ENCODE data around the gene AMN. TPM values are rescaled to one million over a fixed set of nuclear protein-coding genes. Genes with fewer than 3 reads are reported as not detected.

AMN gene
- polyA plus RNA-seq, 1 of the 3 experiments (the other 2 are of a cell fraction): 0.03 TPM

GRCh38 chr14:102928412-102929240, 6.2 kb downstream of the AMN start:
- Histone ChIP-seq H3K4me2 (no peak overlapping the region), H3K36me3 (replicated peaks in 1 of 2; ENCODE audit: control insufficient read depth in 1 of 2, insufficient read depth in 2 of 2, low read length in 1 of 2) (peaks cover 7 to 16% of the 10 kb centered on the region in 2 experiments), H4K20me1 (ENCODE audit: insufficient read depth) (peaks cover 6% of the 10 kb centered on the region; the same call in 1 of the 2 replicates), H2AFZ (ENCODE audit: low read depth) (no peak overlapping the region), H3K79me2 (ENCODE audit: insufficient read depth) (no peaks in the 10 kb centered on the region), H3F3A (replicated peaks; ENCODE audit: insufficient read depth) (no peaks in the 10 kb centered on the region), H3K27me3 (ENCODE audit: insufficient read depth) (peaks cover 5% of the 10 kb centered on the region; the same call in 1 of the 2 replicates), H3K4me3 (ENCODE audit: low read depth in 2 of 2, low read length in 1 of 2) (no peak overlapping the region), H3K9ac (no peak overlapping the region), H3K4me1 (ENCODE audit: control insufficient read depth in 1 of 2, insufficient read depth in 2 of 2, low read depth in 1 of 2, low read length in 1 of 2) (peaks cover 0 to 8% of the 10 kb centered on the region in 2 experiments; a peak in 1 of 4 replicates), H3K9me3 (no peaks in the 10 kb centered on the region), H3K9me2 (no peaks in the 10 kb centered on the region), H3K27ac (ENCODE audit: low read depth in 2 of 2, low read length in 1 of 2) (no peak overlapping the region)
- POLR2A ChIA-PET: no interaction called here
- TF ChIP-seq SIN3A (IDR thresholded peaks at IDR 0.05; ENCODE audit: borderline replicate concordance, low read depth, low read length) (no peak), FOXM1 (IDR thresholded peaks at IDR 0.05; ENCODE audit: low read depth) (no peak), JUND (IDR thresholded peaks at IDR 0.05) (no peak), RXRA (IDR thresholded peaks at IDR 0.05; ENCODE audit: borderline replicate concordance, low read depth) (no peak), TAF1 (IDR thresholded peaks at IDR 0.05; ENCODE audit: borderline replicate concordance, low read depth, low read length) (no peak), PBX3 (IDR thresholded peaks at IDR 0.05) (no peak)
- CTCF ChIA-PET: interaction anchor here (0.6 kb wide), 1 partner anchor 268 kb away, joined by 3 read pairs; no protein-coding TSS in a partner anchor
- no peak for DNase-seq
- WGBS (ENCODE audit: low lambda C conversion rate): 74% methylated on average over 75 of the region's 94 CpGs

GRCh38 chr14:102929241-102930137, 7.0 kb downstream of the AMN start:
- H3K36me3 ChIP-seq (replicated peaks in 1 of 2; ENCODE audit: control insufficient read depth in 1 of 2, insufficient read depth in 2 of 2, low read length in 1 of 2): peaks cover 9 to 19% of the 10 kb centered on the region in 2 experiments
- H3K4me3 ChIP-seq (ENCODE audit: low read depth in 2 of 2, low read length in 1 of 2): no peak overlapping the region; a peak in 1 of 4 replicates
- H3F3A ChIP-seq (replicated peaks; ENCODE audit: insufficient read depth): no peaks in the 10 kb centered on the region
- peaks cover 5% of the 10 kb centered on the region; the same call in 1 of the 2 replicates for H3K27me3 ChIP-seq (ENCODE audit: insufficient read depth)
- no peaks in the 10 kb centered on the region for H3K9me3 ChIP-seq
- H3K9me2 ChIP-seq: no peaks in the 10 kb centered on the region
- H3K79me2 ChIP-seq (ENCODE audit: insufficient read depth): no peaks in the 10 kb centered on the region
- H3K9ac ChIP-seq: no peak overlapping the region
- peak; percentile 69 for DNase-seq
- H3K4me1 ChIP-seq (ENCODE audit: control insufficient read depth in 1 of 2, insufficient read depth in 2 of 2, low read depth in 1 of 2, low read length in 1 of 2): peaks cover 0 to 8% of the 10 kb centered on the region in 2 experiments; a peak in 1 of 4 replicates
- ChIA-PET CTCF (interaction anchor here (0.7 to 1.3 kb wide), 5 partner anchors 29 to 235 kb away, joined by 3 to 6 read pairs (median 3); no protein-coding TSS in a partner anchor), POLR2A (no interaction called here)
- no peak for TF ChIP-seq NRF1 (IDR thresholded peaks at IDR 0.05; ENCODE audit: low read depth, low read length)
- no peak for TF ChIP-seq EP300 (IDR thresholded peaks at IDR 0.05; ENCODE audit: borderline replicate concordance in 1 of 2, low read depth in 1 of 2, low read length in 1 of 2)
- TF ChIP-seq GATA2 (CRISPR knock-in tag; IDR thresholded peaks at IDR 0.05): no peak
- TF ChIP-seq FOSL2 (IDR thresholded peaks at IDR 0.05; ENCODE audit: borderline replicate concordance, low read depth): no peak
- no peak for TF ChIP-seq ZBTB33 (IDR thresholded peaks at IDR 0.05; ENCODE audit: borderline replicate concordance, low read depth)
- no peak for TF ChIP-seq FOXM1 (IDR thresholded peaks at IDR 0.05; ENCODE audit: low read depth)
- no peak for TF ChIP-seq GABPA (IDR thresholded peaks at IDR 0.05; ENCODE audit: low read depth)
- TF ChIP-seq TCF12 (IDR thresholded peaks at IDR 0.05): no peak
- no peak for TF ChIP-seq MXI1 (IDR thresholded peaks at IDR 0.05; ENCODE audit: low read depth, low read length)
- no peak for TF ChIP-seq NFIC (IDR thresholded peaks at IDR 0.05; ENCODE audit: borderline replicate concordance)
- TF ChIP-seq SMC3 (IDR thresholded peaks at IDR 0.05; ENCODE audit: low read depth, low read length): no peak
- no peak overlapping the region for H3K27ac ChIP-seq (ENCODE audit: low read depth in 2 of 2, low read length in 1 of 2)
- H3K4me2 ChIP-seq: no peak overlapping the region
- WGBS (ENCODE audit: low lambda C conversion rate): 23% methylated on average over 15 of the region's 94 CpGs
- H2AFZ ChIP-seq (ENCODE audit: low read depth): no peak overlapping the region
- H4K20me1 ChIP-seq (ENCODE audit: insufficient read depth): peaks cover 6% of the 10 kb centered on the region; the same call in 1 of the 2 replicates
